ENCODE data around the gene VPS8.

The VPS8 gene

DNA sequence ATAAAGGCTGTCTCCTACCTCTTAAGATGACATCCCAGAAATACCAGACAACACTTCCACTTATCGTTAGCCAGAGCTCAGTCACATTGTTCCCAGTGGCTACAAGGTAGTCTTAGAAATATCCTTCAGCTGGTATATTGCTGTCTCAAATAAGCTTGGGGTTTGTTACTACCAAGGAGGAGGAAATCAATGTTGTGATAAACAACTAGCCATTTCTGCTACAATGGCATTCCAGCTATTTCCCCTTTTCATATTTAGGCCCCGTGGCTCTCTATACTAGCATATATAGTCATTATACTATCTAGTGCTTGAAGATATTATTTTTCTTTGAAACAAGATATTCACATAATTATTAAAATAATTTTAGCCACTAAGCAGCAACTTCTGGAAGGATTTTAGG is 56.5 kb downstream of the VPS8 start:
- H3K36me3 ChIP-seq (ENCODE audit: control insufficient read depth, insufficient read depth, low read length), result no peaks in the 10 kb centered on the region
- no peak overlapping the region for H3K9ac ChIP-seq (ENCODE audit: low read length)
- no peak overlapping the region for H3K27ac ChIP-seq (ENCODE audit: low read depth, low read length)
- H3K4me3 ChIP-seq (ENCODE audit: low read length), result no peak overlapping the region
- H3K27me3 ChIP-seq (ENCODE audit: control insufficient read depth, insufficient read depth, low read length), result no peaks in the 10 kb centered on the region
- H3K4me1 ChIP-seq (ENCODE audit: control insufficient read depth, insufficient read depth, low read length), result no peaks in the 10 kb centered on the region

- no peaks in the 10 kb centered on the region for H3K27me3 ChIP-seq (ENCODE audit: control insufficient read depth, insufficient read depth, low read length)
- H3K27ac ChIP-seq (ENCODE audit: low read depth, low read length), result no peak overlapping the region
- H3K9ac ChIP-seq (ENCODE audit: low read length), result no peak overlapping the region
- no peak overlapping the region for H3K4me3 ChIP-seq (ENCODE audit: low read length)
- peaks cover 3% of the 10 kb centered on the region for H3K36me3 ChIP-seq (ENCODE audit: control insufficient read depth, insufficient read depth, low read length)
- no peaks in the 10 kb centered on the region for H3K4me1 ChIP-seq (ENCODE audit: control insufficient read depth, insufficient read depth, low read length)
These were observed 60.2 kb downstream of the VPS8 start for GRCh38 chr3:184872200-184872599.

DNA sequence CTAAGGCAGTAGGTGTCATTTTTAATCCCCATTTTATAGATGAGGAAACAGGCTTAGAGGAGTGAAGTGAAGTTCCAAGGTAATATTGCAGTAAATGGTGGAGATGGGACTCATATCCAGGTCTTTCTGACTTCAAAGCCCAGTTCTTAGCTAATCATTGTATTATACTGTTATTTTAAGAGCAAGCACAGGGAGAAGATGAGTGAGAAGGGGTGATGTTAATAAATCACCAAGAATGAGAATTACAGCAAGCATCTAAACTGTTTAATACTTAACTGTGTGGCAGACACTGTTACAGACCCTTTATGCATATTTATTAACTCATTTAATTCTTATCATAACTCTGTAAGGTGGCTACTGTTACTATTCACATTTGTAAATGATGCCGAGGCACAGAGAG is 61.2 kb downstream of the VPS8 start:
- Histone ChIP-seq H3K9ac (ENCODE audit: low read length) (no peak overlapping the region), H3K27me3 (ENCODE audit: control insufficient read depth, insufficient read depth, low read length) (no peaks in the 10 kb centered on the region), H3K27ac (ENCODE audit: low read depth, low read length) (no peak overlapping the region), H3K36me3 (ENCODE audit: control insufficient read depth, insufficient read depth, low read length) (peaks cover 3% of the 10 kb centered on the region), H3K4me1 (ENCODE audit: control insufficient read depth, insufficient read depth, low read length) (no peaks in the 10 kb centered on the region), H3K4me3 (ENCODE audit: low read length) (no peak overlapping the region)

- no peak overlapping the region for H3K4me3 ChIP-seq (ENCODE audit: low read length)
- H3K9ac ChIP-seq (ENCODE audit: low read length), result no peak overlapping the region
- peaks cover 5% of the 10 kb centered on the region for H3K36me3 ChIP-seq (ENCODE audit: control insufficient read depth, insufficient read depth, low read length)
- no peaks in the 10 kb centered on the region for H3K4me1 ChIP-seq (ENCODE audit: control insufficient read depth, insufficient read depth, low read length)
- H3K27ac ChIP-seq (ENCODE audit: low read depth, low read length), result no peak overlapping the region
- H3K27me3 ChIP-seq (ENCODE audit: control insufficient read depth, insufficient read depth, low read length), result no peaks in the 10 kb centered on the region
These were observed 63.0 kb downstream of the VPS8 start for GRCh38 chr3:184874709-184875644.

- peaks cover 5% of the 10 kb centered on the region for H3K36me3 ChIP-seq (ENCODE audit: control insufficient read depth, insufficient read depth, low read length)
- no peak overlapping the region for H3K9ac ChIP-seq (ENCODE audit: low read length)
- no peaks in the 10 kb centered on the region for H3K27me3 ChIP-seq (ENCODE audit: control insufficient read depth, insufficient read depth, low read length)
- no peak overlapping the region for H3K27ac ChIP-seq (ENCODE audit: low read depth, low read length)
- H3K4me3 ChIP-seq (ENCODE audit: low read length), result no peak overlapping the region
- no peaks in the 10 kb centered on the region for H3K4me1 ChIP-seq (ENCODE audit: control insufficient read depth, insufficient read depth, low read length)
These were observed 68.5 kb downstream of the VPS8 start for GRCh38 chr3:184880276-184881019.

DNA sequence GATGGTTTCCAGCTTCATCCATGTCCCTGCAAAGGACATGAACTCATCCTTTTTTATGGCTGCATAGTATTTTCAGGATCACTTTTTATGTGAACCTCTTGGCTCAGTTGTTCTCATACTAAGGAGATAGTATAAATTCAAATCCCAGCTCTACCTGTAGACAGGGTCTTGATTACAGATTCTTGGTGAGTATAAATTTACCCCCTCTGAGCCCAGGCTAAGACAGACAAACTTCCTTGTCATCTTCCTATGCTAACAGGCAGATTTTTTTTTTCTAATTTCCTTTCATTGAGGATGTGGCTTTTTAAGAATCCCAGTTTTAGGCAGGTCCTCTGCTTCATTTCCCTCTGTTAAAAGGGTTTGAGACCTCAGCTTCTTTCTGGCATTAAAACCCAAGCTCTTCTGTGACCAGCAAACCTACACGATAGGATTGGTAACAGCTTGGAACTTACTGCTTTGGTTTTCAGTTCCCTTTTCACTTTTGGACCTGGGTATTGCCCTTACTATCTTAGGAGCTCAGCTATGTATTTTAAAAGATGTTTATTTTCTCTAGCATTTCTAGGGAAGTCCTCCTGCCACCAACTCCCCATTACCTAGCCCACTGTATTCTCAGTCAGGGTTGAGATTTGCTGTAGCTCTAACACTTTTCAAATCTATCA is 72.5 kb downstream of the VPS8 start:
- Histone ChIP-seq H3K36me3 (ENCODE audit: control insufficient read depth, insufficient read depth, low read length) (no peaks in the 10 kb centered on the region), H3K4me1 (ENCODE audit: control insufficient read depth, insufficient read depth, low read length) (no peaks in the 10 kb centered on the region), H3K4me3 (ENCODE audit: low read length) (no peak overlapping the region), H3K27me3 (ENCODE audit: control insufficient read depth, insufficient read depth, low read length) (no peaks in the 10 kb centered on the region), H3K27ac (ENCODE audit: low read depth, low read length) (no peak overlapping the region), H3K9ac (ENCODE audit: low read length) (no peak overlapping the region)

DNA sequence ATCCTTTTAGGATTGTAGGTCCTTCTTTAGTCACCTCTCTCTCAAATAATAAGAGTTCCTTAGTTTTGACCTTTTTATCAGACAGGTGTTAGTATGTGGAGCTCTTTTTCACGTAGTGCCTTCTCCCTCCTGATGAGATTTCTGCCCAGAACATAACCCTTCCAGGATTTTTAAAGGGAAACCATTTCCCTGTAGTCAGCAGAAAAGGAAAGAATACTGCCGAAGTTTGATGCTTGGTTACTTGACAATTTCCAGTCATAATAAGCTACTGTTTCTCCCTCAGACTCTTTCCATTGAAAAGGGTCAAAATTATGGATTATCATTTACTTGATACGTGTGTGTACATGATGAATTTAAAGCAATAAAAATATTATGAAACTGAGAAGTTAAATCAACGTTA is 73.1 kb downstream of the VPS8 start:
- Histone ChIP-seq H3K27ac (ENCODE audit: low read depth, low read length) (no peak overlapping the region), H3K36me3 (ENCODE audit: control insufficient read depth, insufficient read depth, low read length) (no peaks in the 10 kb centered on the region), H3K27me3 (ENCODE audit: control insufficient read depth, insufficient read depth, low read length) (no peaks in the 10 kb centered on the region), H3K9ac (ENCODE audit: low read length) (no peak overlapping the region), H3K4me1 (ENCODE audit: control insufficient read depth, insufficient read depth, low read length) (no peaks in the 10 kb centered on the region), H3K4me3 (ENCODE audit: low read length) (no peak overlapping the region)

DNA sequence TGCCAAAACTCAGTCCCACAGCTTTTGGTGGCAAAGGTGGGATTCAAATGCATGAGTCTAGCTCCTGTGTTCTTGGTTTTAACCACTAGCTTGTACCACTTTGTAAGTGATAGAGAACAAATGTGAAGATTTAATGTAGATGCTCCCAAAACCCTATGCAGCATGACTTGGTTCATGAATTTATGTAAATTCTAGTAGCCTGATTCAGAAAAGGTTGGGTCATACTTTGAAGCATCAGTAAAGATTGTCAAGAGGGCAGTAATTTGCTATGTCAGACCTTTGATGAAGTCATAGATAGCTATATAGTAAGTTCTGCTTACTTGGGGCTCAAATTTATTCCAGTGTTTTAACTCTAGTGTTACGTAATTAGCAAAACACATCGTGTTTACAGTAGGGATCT is 75.6 kb downstream of the VPS8 start:
- Histone ChIP-seq H3K27ac (ENCODE audit: low read depth, low read length) (no peak overlapping the region), H3K9ac (ENCODE audit: low read length) (no peak overlapping the region), H3K27me3 (ENCODE audit: control insufficient read depth, insufficient read depth, low read length) (no peaks in the 10 kb centered on the region), H3K36me3 (ENCODE audit: control insufficient read depth, insufficient read depth, low read length) (no peaks in the 10 kb centered on the region), H3K4me1 (ENCODE audit: control insufficient read depth, insufficient read depth, low read length) (no peaks in the 10 kb centered on the region), H3K4me3 (ENCODE audit: low read length) (no peak overlapping the region)

- H3K9ac ChIP-seq (ENCODE audit: low read length), result no peak overlapping the region
- H3K4me1 ChIP-seq (ENCODE audit: control insufficient read depth, insufficient read depth, low read length), result no peaks in the 10 kb centered on the region
- H3K27ac ChIP-seq (ENCODE audit: low read depth, low read length), result no peak overlapping the region
- H3K36me3 ChIP-seq (ENCODE audit: control insufficient read depth, insufficient read depth, low read length), result no peaks in the 10 kb centered on the region
- no peak overlapping the region for H3K4me3 ChIP-seq (ENCODE audit: low read length)
- H3K27me3 ChIP-seq (ENCODE audit: control insufficient read depth, insufficient read depth, low read length), result no peaks in the 10 kb centered on the region
These were observed 77.4 kb downstream of the VPS8 start for GRCh38 chr3:184889312-184889904.

DNA sequence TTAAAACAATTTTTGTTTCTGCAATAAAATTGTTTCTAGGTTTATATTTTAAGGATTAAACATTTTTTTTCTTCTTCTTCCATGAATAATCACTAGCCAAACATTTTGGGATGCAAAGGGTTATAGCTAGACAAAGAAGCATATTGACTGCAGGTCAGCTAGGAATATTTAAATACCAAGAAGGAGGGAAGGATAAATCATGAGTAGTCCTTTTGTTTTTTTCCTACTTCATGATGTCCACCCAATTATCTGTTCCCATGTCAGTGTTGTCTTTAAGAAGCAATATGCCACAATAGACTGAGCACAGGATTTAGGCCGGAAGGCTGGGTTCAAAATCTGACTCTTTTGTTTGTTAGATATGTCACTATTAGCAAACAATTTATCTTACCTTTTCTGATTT is 82.1 kb downstream of the VPS8 start:
- Histone ChIP-seq H3K27ac (ENCODE audit: low read depth, low read length) (no peak overlapping the region), H3K36me3 (ENCODE audit: control insufficient read depth, insufficient read depth, low read length) (peaks cover 2% of the 10 kb centered on the region), H3K9ac (ENCODE audit: low read length) (no peak overlapping the region), H3K27me3 (ENCODE audit: control insufficient read depth, insufficient read depth, low read length) (no peaks in the 10 kb centered on the region), H3K4me3 (ENCODE audit: low read length) (no peak overlapping the region), H3K4me1 (ENCODE audit: control insufficient read depth, insufficient read depth, low read length) (no peaks in the 10 kb centered on the region)

- peaks cover 5% of the 10 kb centered on the region for H3K36me3 ChIP-seq (ENCODE audit: control insufficient read depth, insufficient read depth, low read length)
- no peaks in the 10 kb centered on the region for H3K4me1 ChIP-seq (ENCODE audit: control insufficient read depth, insufficient read depth, low read length)
- H3K9ac ChIP-seq (ENCODE audit: low read length), result no peak overlapping the region
- no peak overlapping the region for H3K27ac ChIP-seq (ENCODE audit: low read depth, low read length)
- no peak overlapping the region for H3K4me3 ChIP-seq (ENCODE audit: low read length)
- H3K27me3 ChIP-seq (ENCODE audit: control insufficient read depth, insufficient read depth, low read length), result no peaks in the 10 kb centered on the region
These were observed 83.4 kb downstream of the VPS8 start for GRCh38 chr3:184895350-184895749.

GRCh38 chr3:184896336-184896735 is 84.4 kb downstream of the VPS8 start:
- no peak overlapping the region for H3K9ac ChIP-seq (ENCODE audit: low read length)
- H3K27ac ChIP-seq (ENCODE audit: low read depth, low read length), result no peak overlapping the region
- H3K4me3 ChIP-seq (ENCODE audit: low read length), result no peak overlapping the region
- no peaks in the 10 kb centered on the region for H3K4me1 ChIP-seq (ENCODE audit: control insufficient read depth, insufficient read depth, low read length)
- H3K27me3 ChIP-seq (ENCODE audit: control insufficient read depth, insufficient read depth, low read length), result no peaks in the 10 kb centered on the region
- peaks cover 5% of the 10 kb centered on the region for H3K36me3 ChIP-seq (ENCODE audit: control insufficient read depth, insufficient read depth, low read length)
